Measurements from ENCODE around the gene GRAMD1B.

Gene GRAMD1B

GRCh38 chr11:123573286-123573685 lies 143.2 kb downstream of the GRAMD1B start:
- no peak for TF ChIP-seq SPI1 (IDR thresholded peaks at IDR 0.05; ENCODE audit: borderline replicate concordance, low read depth)
- TF ChIP-seq GABPA (IDR thresholded peaks at IDR 0.05; ENCODE audit: low read depth) = no peak
- no peak for TF ChIP-seq CTCF (IDR thresholded peaks at IDR 0.05; ENCODE audit: insufficient read depth, low read length)
- no peak for TF ChIP-seq POLR2AphosphoS5 (IDR thresholded peaks at IDR 0.05; ENCODE audit: low read depth)
- TF ChIP-seq REST (IDR thresholded peaks at IDR 0.05; ENCODE audit: insufficient replicate concordance, low read depth) = no peak
- Histone ChIP-seq H3K27ac (replicated peaks) (no peak overlapping the region), H3K4me3 (replicated peaks; ENCODE audit: insufficient read depth, low read length) (no peak overlapping the region), H3K27me3 (ENCODE audit: insufficient read depth, poor library complexity, severe bottlenecking) (no peaks in the 10 kb centered on the region)
- no peak for DNase-seq (ENCODE audit: low read depth in 1 of 2, low spot score in 1 of 2)

- no peak overlapping the region for H3K4me3 ChIP-seq (replicated peaks; ENCODE audit: insufficient read depth, low read length)
- no peak overlapping the region for H3K27ac ChIP-seq (replicated peaks)
- no peak for DNase-seq (ENCODE audit: low read depth in 1 of 2, low spot score in 1 of 2)
- no peak for TF ChIP-seq REST (IDR thresholded peaks at IDR 0.05; ENCODE audit: insufficient replicate concordance, low read depth)
- no peak for TF ChIP-seq GABPA (IDR thresholded peaks at IDR 0.05; ENCODE audit: low read depth)
- TF ChIP-seq POLR2AphosphoS5 (IDR thresholded peaks at IDR 0.05; ENCODE audit: low read depth) = no peak
- TF ChIP-seq SPI1 (IDR thresholded peaks at IDR 0.05; ENCODE audit: borderline replicate concordance, low read depth) = no peak
- TF ChIP-seq CTCF (IDR thresholded peaks at IDR 0.05; ENCODE audit: insufficient read depth, low read length) = no peak
- no peaks in the 10 kb centered on the region for H3K27me3 ChIP-seq (ENCODE audit: insufficient read depth, poor library complexity, severe bottlenecking)
Measured at GRCh38 chr11:123575441-123575840, 145.4 kb downstream of the GRAMD1B start.

GRCh38 chr11:123576082-123576481 lies 146.0 kb downstream of the GRAMD1B start:
- Histone ChIP-seq H3K27me3 (ENCODE audit: insufficient read depth, poor library complexity, severe bottlenecking) (no peaks in the 10 kb centered on the region), H3K4me3 (replicated peaks; ENCODE audit: insufficient read depth, low read length) (no peak overlapping the region), H3K27ac (replicated peaks) (no peak overlapping the region)
- TF ChIP-seq POLR2AphosphoS5 (IDR thresholded peaks at IDR 0.05; ENCODE audit: low read depth) (no peak), CTCF (IDR thresholded peaks at IDR 0.05; ENCODE audit: insufficient read depth, low read length) (no peak), REST (IDR thresholded peaks at IDR 0.05; ENCODE audit: insufficient replicate concordance, low read depth) (no peak), SPI1 (IDR thresholded peaks at IDR 0.05; ENCODE audit: borderline replicate concordance, low read depth) (no peak), GABPA (IDR thresholded peaks at IDR 0.05; ENCODE audit: low read depth) (no peak)
- no peak for DNase-seq (ENCODE audit: low read depth in 1 of 2, low spot score in 1 of 2)
